Rectal smooth muscle tissue (tissue), 1 donor: ENCODE measurements around the gene PALM.
"Not testable (repeated sequence)": the region's sequence is repeated elsewhere in the genome, so short reads cannot be mapped to it uniquely, and the experiment has no call there.

Source experiments
- H3K27ac ChIP-seq: one replicate; pipeline ENCODE4 v1.7.0; 2013; ENCODE audit warnings: low read depth, low read length, inconsistent platforms
- H3K27me3 ChIP-seq: one replicate; pipeline ENCODE4 v1.7.0; 2013; ENCODE audit warnings: low read length; ENCODE audit not compliant: control insufficient read depth, insufficient read depth
- H3K36me3 ChIP-seq: one replicate; pipeline ENCODE4 v1.7.0; 2013; ENCODE audit warnings: low read length; ENCODE audit not compliant: control insufficient read depth, insufficient read depth
- H3K4me1 ChIP-seq: one replicate; pipeline ENCODE4 v1.7.0; 2013; ENCODE audit warnings: low read length; ENCODE audit not compliant: control insufficient read depth, insufficient read depth
- H3K4me3 ChIP-seq: one replicate; pipeline ENCODE4 v1.7.0; 2013; ENCODE audit warnings: low read length
- H3K9ac ChIP-seq: one replicate; pipeline ENCODE4 v1.7.0; 2013; ENCODE audit warnings: low read length

Gene PALM

GRCh38 chr19:685454-685931 lies 23.2 kb upstream of the PALM start:
- Histone ChIP-seq H3K9ac (no peak overlapping the region), H3K4me1 (no peaks in the 10 kb centered on the region), H3K4me3 (no peak overlapping the region), H3K27me3 (no peaks in the 10 kb centered on the region), H3K27ac (no peak overlapping the region), H3K36me3 (no peaks in the 10 kb centered on the region)

DNA sequence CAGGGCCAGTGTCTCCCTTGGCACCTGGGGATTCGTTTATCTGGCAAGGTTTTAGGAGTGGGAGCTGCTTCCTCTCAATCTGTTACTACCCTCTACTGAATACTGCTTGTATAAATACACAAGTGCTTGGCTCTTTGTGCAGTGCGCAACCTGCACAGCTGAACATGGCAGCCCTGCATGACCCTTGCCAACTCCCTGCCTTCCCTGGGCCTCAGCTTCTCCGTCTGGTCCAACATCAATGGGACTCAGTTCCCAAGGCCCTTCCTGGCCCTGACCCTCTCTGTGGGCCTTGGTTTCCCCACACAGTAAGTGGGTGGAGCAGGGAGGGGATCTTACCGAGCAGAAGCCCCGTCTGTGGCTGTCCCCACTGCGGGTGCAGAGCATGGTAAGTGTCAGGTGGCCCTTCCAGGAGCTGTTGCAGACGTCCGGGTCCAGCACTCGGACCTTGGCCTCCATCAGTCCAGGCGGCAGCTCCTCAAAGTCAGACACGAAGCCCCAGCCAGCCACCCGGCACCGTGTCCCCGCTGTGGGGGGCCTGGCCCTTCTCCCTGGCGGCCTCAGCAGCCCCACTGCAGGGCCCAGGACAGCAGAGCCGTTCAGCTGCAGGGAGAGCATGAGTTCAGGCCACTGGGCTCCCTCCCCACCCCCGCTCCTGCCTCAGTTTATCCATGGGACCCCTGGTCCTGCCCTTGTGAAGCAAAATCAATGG lies 22.0 kb upstream of the PALM start:
- Histone ChIP-seq H3K27ac (no peak overlapping the region), H3K36me3 (no peaks in the 10 kb centered on the region), H3K9ac (no peak overlapping the region), H3K4me1 (no peaks in the 10 kb centered on the region), H3K4me3 (no peak overlapping the region), H3K27me3 (no peaks in the 10 kb centered on the region)

DNA sequence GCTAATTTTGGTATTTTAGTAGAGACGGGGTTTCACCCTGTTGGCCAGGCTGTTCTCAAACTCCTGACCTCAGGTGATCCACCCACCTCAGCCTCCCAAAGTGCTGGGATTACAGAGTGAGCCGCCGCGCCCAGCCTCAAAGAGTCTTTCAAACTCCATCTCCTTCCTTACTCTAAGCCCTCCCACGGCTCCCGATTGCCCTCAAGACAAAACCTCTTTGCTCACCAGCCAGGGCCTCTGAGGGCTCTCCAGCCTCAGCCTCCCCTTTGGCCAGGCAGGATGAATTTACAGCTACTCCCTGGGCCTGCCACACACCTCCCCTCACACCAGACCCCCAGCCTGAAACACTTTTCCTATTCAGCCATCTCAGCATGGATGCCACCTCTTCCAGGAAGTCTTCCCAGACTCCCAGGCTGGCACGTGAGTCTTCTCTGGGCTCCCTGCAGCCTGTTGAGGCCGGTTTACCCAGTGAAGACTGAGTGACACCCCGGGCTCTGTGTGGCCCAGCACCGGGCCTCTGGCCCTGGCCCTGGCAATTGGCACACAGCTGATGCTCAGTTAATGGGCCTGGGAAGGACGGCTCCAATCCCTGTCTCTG lies 21.1 kb upstream of the PALM start:
- Histone ChIP-seq H3K4me1 (no peaks in the 10 kb centered on the region), H3K36me3 (no peaks in the 10 kb centered on the region), H3K4me3 (no peak overlapping the region), H3K9ac (no peak overlapping the region), H3K27me3 (no peaks in the 10 kb centered on the region), H3K27ac (no peak overlapping the region)

DNA sequence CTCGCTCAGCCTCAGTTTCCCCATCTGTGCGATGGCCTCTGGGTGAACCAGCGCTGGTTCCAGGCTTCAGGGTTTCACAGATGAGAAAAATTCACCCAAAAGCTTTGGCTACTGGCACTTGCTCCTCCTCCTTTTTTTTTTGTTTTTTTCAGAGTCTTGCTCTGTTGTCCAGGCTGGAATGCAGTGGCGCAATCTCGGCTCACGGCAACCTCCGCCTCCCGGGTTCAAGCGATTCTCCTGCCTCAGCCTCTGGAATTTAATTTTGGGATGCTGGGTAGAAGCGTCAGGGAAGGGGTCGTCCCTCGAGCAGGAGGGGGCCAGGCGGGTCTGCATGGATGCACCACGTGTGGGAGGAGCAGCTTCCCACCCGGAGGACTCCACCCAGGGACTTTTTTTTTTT lies 20.5 kb upstream of the PALM start:
- no peaks in the 10 kb centered on the region for H3K4me1 ChIP-seq
- H3K4me3 ChIP-seq, result no peak overlapping the region
- no peak overlapping the region for H3K9ac ChIP-seq
- H3K27me3 ChIP-seq, result no peaks in the 10 kb centered on the region
- no peak overlapping the region for H3K27ac ChIP-seq
- no peaks in the 10 kb centered on the region for H3K36me3 ChIP-seq

GRCh38 chr19:688992-689391 lies 19.7 kb upstream of the PALM start:
- H3K27ac ChIP-seq, result no peak overlapping the region
- H3K36me3 ChIP-seq, result no peaks in the 10 kb centered on the region
- H3K27me3 ChIP-seq, result no peaks in the 10 kb centered on the region
- no peak overlapping the region for H3K9ac ChIP-seq
- no peak overlapping the region for H3K4me3 ChIP-seq
- H3K4me1 ChIP-seq, result no peaks in the 10 kb centered on the region

DNA sequence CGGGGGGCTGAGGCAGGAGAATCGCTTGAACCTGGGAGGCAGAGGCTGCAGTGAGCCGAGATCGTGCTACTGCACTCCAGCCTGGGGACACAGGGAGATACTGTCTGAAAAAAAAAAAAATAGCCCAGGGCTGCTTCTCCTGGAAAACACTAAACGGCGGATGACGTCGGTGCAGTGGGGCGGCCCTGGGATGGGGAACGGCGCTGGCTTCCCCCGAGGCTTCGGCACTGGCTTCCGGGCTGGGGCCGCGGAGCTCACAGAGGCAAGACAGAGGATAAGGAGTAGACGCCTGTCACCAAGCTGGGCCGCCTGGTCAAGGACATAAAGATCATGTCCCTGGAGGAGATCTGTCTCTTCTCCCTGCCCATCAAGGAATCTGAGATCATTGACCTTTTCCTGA lies 18.5 kb upstream of the PALM start:
- Histone ChIP-seq H3K9ac (no peak overlapping the region), H3K27ac (no peak overlapping the region), H3K27me3 (no peaks in the 10 kb centered on the region), H3K4me1 (no peaks in the 10 kb centered on the region), H3K36me3 (no peaks in the 10 kb centered on the region), H3K4me3 (no peak overlapping the region)

GRCh38 chr19:694481-695351 lies 14.0 kb upstream of the PALM start:
- H3K4me3 ChIP-seq, result no peak overlapping the region
- H3K27ac ChIP-seq, result no peak overlapping the region
- no peak overlapping the region for H3K9ac ChIP-seq
- no peaks in the 10 kb centered on the region for H3K36me3 ChIP-seq
- no peaks in the 10 kb centered on the region for H3K4me1 ChIP-seq
- peaks cover 4% of the 10 kb centered on the region for H3K27me3 ChIP-seq

GRCh38 chr19:695352-695949 lies 13.3 kb upstream of the PALM start, which contains the start of gene PRSS57:
PRSS57 (minus strand) TSS chr19:695452; CDS start chr19:695430, 22 bp downstream.
- no peaks in the 10 kb centered on the region for H3K36me3 ChIP-seq
- H3K4me1 ChIP-seq, result no peaks in the 10 kb centered on the region
- H3K9ac ChIP-seq, result no peak within 1 kb of the TSS
- peaks cover 4% of the 10 kb centered on the region for H3K27me3 ChIP-seq
- H3K4me3 ChIP-seq, result no peak within 1 kb of the TSS
- H3K27ac ChIP-seq, result no peak within 1 kb of the TSS

DNA sequence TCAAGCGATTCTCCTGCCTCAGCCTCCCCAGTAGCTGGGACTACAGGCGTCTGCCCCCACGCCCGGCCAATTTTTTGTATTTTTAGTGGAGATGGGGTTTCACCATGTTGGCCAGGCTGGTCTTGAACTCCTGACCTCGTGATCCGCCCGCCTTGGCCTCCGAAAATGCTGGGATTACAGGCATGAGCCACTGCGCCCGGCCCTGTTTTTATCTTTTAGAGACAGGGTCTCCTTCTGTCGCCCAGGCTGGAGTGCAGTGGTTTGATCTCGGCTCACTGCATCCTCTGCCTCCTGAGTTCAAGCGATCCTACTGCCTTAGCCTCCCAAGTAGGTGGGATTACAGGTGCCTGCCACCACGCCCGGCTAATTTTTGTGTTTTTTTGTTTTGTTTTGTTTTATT lies 10.2 kb upstream of the PALM start:
- H3K27me3 ChIP-seq, H3K4me1 ChIP-seq, H3K36me3 ChIP-seq, H3K27ac ChIP-seq, H3K9ac ChIP-seq, H3K4me3 ChIP-seq: not testable (repeated sequence)

DNA sequence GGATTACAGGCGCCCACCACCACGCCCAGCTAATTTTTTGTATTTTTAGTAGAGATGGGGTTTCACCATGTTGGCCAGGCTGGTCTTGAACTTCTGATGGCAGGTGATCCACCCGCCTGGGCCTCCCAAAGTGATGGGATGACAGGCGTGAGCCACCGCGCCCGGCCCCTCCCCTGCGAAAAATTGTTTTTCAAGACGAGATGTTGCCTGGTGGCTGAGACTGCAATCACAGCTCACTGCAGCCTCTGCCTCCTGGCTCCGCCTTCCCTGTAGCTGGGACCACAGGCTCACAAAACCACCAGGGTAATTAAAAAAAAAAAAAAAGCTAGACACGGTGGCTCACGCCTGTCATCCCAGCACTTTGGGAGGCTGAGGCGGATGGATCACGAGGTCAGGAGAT lies 8.8 kb upstream of the PALM start:
- H3K27ac ChIP-seq, H3K4me3 ChIP-seq, H3K27me3 ChIP-seq, H3K36me3 ChIP-seq, H3K4me1 ChIP-seq, H3K9ac ChIP-seq: not testable (repeated sequence)

- H3K27me3 ChIP-seq, H3K9ac ChIP-seq, H3K27ac ChIP-seq, H3K36me3 ChIP-seq, H3K4me3 ChIP-seq, H3K4me1 ChIP-seq: not testable (repeated sequence)
These were observed 5.9 kb upstream of the PALM start for GRCh38 chr19:702847-703246.

DNA sequence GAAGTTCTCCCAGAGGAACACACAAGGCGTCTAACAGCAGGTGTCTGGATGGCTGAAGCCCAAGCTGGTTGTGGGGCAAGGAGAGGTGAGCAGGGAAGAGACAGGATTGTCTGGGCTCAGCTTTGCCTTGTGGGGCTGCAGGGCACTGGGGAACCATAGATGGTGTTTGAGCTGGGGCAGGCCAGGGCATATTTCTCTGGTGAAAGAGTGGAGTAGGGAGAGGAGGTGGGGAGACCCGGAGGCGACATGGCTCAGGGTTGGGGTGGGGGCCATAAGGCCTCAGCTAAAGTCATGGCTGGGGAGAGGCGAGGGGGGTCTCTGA lies 5.4 kb upstream of the PALM start:
- peaks cover 3% of the 10 kb centered on the region for H3K4me1 ChIP-seq
- H3K27me3 ChIP-seq, result peaks cover 9% of the 10 kb centered on the region
- H3K4me3 ChIP-seq, result no peak overlapping the region
- no peak overlapping the region for H3K9ac ChIP-seq
- no peaks in the 10 kb centered on the region for H3K36me3 ChIP-seq
- H3K27ac ChIP-seq, result no peak overlapping the region
